Psoas muscle (tissue), 8 donors: ENCODE data around the gene NFIB. TPM values are rescaled to one million over a fixed set of nuclear protein-coding genes. Genes with fewer than 3 reads are reported as not detected.
A peak's percentile ranks its signal among the peaks of the same experiment; 100 is the strongest.

Experiments used
- ATAC-seq, 4 donors: fragments of 200-7000 bp; cut with Tn5 transposase; one replicate each; pipeline ENCODE4 v1.9.1; 2020; ENCODE audit warnings: moderate library complexity in 3 of 4, mild to moderate bottlenecking in 2 of 4
- DNase-seq, 2 donors: peaks; one replicate each; pipeline ENCODE4 v3.0.0-alpha.2; 2020
- H3K27ac ChIP-seq: fragments of 200-600 bp; one replicate; pipeline ENCODE4 v1.8.0; 2022
- H3K27me3 ChIP-seq, 3 donors: fragments of 200-600 bp in 1 of 3; one replicate each; pipeline versions ENCODE4 v1.6.1 to v1.8.0; 2013 to 2022; ENCODE audit warnings: low read length in 2 of 3, mild to moderate bottlenecking in 2 of 3, moderate library complexity in 1 of 3; ENCODE audit not compliant: insufficient read depth in 3 of 3
- H3K36me3 ChIP-seq, 2 donors: fragments of 200-600 bp in 1 of 2; one replicate each; pipeline versions ENCODE4 v1.6.1 to v1.8.0; 2013 to 2022; ENCODE audit warnings: low read depth in 1 of 2, mild to moderate bottlenecking in 1 of 2, moderate library complexity in 1 of 2; ENCODE audit not compliant: insufficient read depth in 1 of 2
- H3K4me1 ChIP-seq: fragments of 200-600 bp; one replicate; pipeline ENCODE4 v1.8.0; 2022
- H3K4me3 ChIP-seq: fragments of 200-600 bp; one replicate; pipeline ENCODE4 v1.8.0; 2022; ENCODE audit warnings: mild to moderate bottlenecking
- H3K9me3 ChIP-seq: fragments of 200-600 bp; one replicate; pipeline ENCODE4 v1.8.0; 2022
- CTCF ChIP-seq: fragments of 200-600 bp; IDR thresholded peaks from one replicate; pipeline ENCODE4 v1.8.0; 2022; ENCODE audit warnings: antibody characterized with exemption
- WGBS, 3 donors: extraction: QIAGEN DNeasy Blood & Tissue Kit; methylation state at CpG; one replicate each; pipeline versions ENCODE4 v1.1.6 to v1.1.7; 2013; 5-methylcytosine and 5-hydroxymethylcytosine counted together
- intact Hi-C, 2 donors: fragments of 100-400 bp; cut with DNase I; formaldehyde crosslinking; loops; one replicate each; pipeline versions ENCODE4 v1.11.0 to v1.14.2; 2022
- polyA plus RNA-seq, 3 donors: library from polyadenylated mRNA; stranded (reverse); fragments of 200-250 nt; gene quantifications; one replicate each; pipeline ENCODE4 v1.2.3, GENCODE V29; 2013
- total RNA-seq, 4 donors: library from RNA; stranded (reverse); fragmentation: NEBNext Ultra II Directional in 2 of 4; extraction: Animal tissue kit (Norgen Biotek cat#: 25700) in 2 of 4; gene quantifications; one replicate each; pipeline versions ENCODE4 v1.2.1 to v1.2.4, GENCODE V29; 2021 to 2023
- donor health status: healthy with polysubstance abuse.
- donor health status: DM: no; HTN: no; CAD: no; lungs with moderate emphysema.
- donor health status: Bipolar disorder and iron deficiency.
- donor health status: healthy.
- donor health status: DM: yes; HTN: yes; CAD: no.
- donor health status: DM: no; HTN: no; CAD: no.
- donor health status: DM: no; HTN: no; CAD: no.
- donor health status: DM: yes; HTN: yes; CAD: no.

The NFIB gene
- total and polyA plus RNA-seq, 7 donors = 5.8 to 65.1 (median 35.0) TPM

DNA sequence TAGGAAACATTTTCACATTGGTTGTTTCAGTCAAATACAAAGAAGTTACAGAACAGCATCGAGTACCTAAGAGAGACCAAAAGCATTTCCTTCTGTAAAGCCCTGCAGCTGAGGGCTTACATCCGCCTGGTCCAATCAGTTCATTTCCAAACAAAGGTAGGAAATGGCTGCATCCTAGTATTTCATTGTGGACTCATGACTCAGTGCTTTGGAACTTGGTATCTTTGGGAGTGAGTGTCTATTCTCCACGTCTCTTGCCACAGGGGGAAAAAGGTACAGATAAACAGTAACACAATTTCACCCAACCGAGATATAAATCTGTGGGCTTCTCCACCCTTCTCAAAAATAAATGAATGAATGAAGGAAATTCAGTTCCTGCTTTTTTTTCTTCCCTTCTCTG lies 75.4 kb downstream of the NFIB start:
- intact Hi-C loops = no loop called here
- Histone ChIP-seq H3K27ac (peak overlapping the region; percentile 64), H3K27me3 (no peaks in the 10 kb centered on the region), H3K9me3 (no peaks in the 10 kb centered on the region), H3K36me3 (no peaks in the 10 kb centered on the region), H3K4me3 (no peak overlapping the region), H3K4me1 (peaks cover 64% of the 10 kb centered on the region)
- TF ChIP-seq CTCF = no peak
- ATAC-seq = peak; percentile 43 to 69 (median 58)
- whole genome bisulfite sequencing, 3 donors = 39 to 52% (median 45%) methylated on average over 4 of the region's 4 CpGs
- no peak for DNase-seq

GRCh38 chr9:14238079-14238478 lies 75.9 kb downstream of the NFIB start:
- no peak overlapping the region for H3K4me3 ChIP-seq
- ATAC-seq (peak; percentile 54 to 85 (median 74)), DNase-seq (no peak)
- WGBS, 3 donors = 47 to 55% (median 54%) methylated on average over 3 of the region's 3 CpGs
- no peaks in the 10 kb centered on the region for H3K9me3 ChIP-seq
- intact Hi-C loops = no loop called here
- no peaks in the 10 kb centered on the region for H3K36me3 ChIP-seq
- H3K27me3 ChIP-seq = no peaks in the 10 kb centered on the region
- H3K27ac ChIP-seq = peak overlapping the region; percentile 64
- no peak for TF ChIP-seq CTCF
- H3K4me1 ChIP-seq = peaks cover 60% of the 10 kb centered on the region

DNA sequence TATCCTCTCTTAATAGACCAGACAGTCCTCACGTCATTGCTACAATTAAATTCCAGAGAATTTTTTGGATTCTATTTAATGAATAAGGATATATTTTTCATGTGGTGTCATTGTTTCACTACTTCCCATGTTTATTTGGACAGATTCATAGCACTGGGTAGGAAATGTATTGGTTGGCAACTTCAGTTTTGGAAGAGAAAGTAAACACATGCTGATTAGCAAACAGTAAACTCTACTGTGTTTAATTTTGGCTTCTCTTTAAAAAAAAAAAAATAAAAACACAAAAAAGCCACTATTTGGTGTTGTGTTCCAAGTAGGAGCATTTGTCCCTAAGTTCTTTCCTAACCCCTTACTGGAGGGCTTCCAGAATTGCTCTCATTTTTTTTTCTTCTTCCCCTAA lies 77.3 kb downstream of the NFIB start:
- H3K4me3 ChIP-seq = no peak overlapping the region
- 24 to 50% (median 24%) methylated on average over 1 of the region's 1 CpG for WGBS, 3 donors
- H3K27me3 ChIP-seq = no peaks in the 10 kb centered on the region
- no peak for DNase-seq
- no peak for ATAC-seq
- no peaks in the 10 kb centered on the region for H3K9me3 ChIP-seq
- TF ChIP-seq CTCF = no peak
- H3K4me1 ChIP-seq = peaks cover 65% of the 10 kb centered on the region
- intact Hi-C loops = no loop called here
- peak overlapping the region; percentile 36 for H3K27ac ChIP-seq
- no peaks in the 10 kb centered on the region for H3K36me3 ChIP-seq

GRCh38 chr9:14232111-14232510 lies 81.8 kb downstream of the NFIB start:
- WGBS, 3 donors = 68 to 79% (median 70%) methylated on average over 8 of the region's 8 CpGs
- intact Hi-C loops = no loop called here
- Histone ChIP-seq H3K4me1 (peaks cover 37% of the 10 kb centered on the region), H3K27me3 (no peaks in the 10 kb centered on the region), H3K4me3 (no peak overlapping the region), H3K27ac (no peak overlapping the region), H3K36me3 (no peaks in the 10 kb centered on the region), H3K9me3 (no peaks in the 10 kb centered on the region)
- ATAC-seq (no peak), DNase-seq (no peak)
- no peak for TF ChIP-seq CTCF

- Histone ChIP-seq H3K27ac (no peak overlapping the region), H3K4me3 (no peak overlapping the region), H3K27me3 (no peaks in the 10 kb centered on the region), H3K4me1 (peaks cover 30% of the 10 kb centered on the region), H3K36me3 (no peaks in the 10 kb centered on the region), H3K9me3 (no peaks in the 10 kb centered on the region)
- intact Hi-C loops = no loop called here
- WGBS, 3 donors = 44 to 57% (median 49%) methylated on average over 5 of the region's 5 CpGs
- ATAC-seq (no peak), DNase-seq (no peak)
- TF ChIP-seq CTCF = no peak
Observed at GRCh38 chr9:14231196-14231990, 82.5 kb downstream of the NFIB start.
